Smooth muscle cell of the umbilical artery (primary cell): ENCODE results near the gene PRKACB. TPM values are rescaled to one million over a fixed set of nuclear protein-coding genes. Genes with fewer than 3 reads are reported as not detected.

ENCODE experiments used
- total RNA-seq: library from RNA; depleted of rRNA; stranded (reverse); fragments of >200 nt; gene quantifications from 2 replicates; pipeline ENCODE4 v1.2.3, GENCODE V29; 2014

PRKACB gene
- total RNA-seq: 26.5 and 31.2 TPM in 2 replicates

DNA sequence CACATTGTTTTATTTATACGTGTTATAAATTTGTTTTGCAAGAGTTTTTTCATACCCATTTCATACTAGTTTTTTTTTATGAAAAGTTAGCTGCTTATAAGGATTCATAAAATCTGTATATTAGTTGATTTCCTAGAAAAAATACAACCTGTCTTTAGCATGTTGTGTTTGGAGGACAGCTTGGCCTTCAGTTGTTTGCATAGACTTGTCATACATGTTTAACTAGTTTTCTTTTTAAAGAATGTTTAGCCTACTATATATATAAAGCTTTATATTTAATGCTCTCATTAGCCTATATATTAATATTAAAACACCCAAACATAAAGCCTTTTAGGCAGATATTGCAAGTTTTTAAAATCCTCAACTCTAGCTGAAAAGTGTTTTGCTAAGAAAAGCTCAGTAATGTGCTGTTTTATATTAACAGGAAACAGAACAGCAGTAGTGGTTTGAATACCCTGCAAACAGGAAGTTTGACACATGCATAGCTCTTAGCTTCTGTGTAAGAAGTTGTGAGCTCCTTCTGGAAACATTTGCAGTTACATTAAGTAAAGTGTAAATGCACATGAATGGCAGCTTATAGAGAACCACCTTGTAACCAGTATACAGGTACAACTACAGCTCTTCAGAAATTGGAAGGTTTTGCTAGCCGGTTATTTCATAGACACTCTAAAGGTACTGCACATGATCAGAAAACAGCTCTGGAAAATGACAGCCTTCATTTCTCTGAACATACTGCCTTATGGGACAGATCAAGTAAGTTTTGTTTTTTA lies at the start of gene PRKACB:
PRKACB (plus strand) TSS at position 476 of the 770 bp plus-strand sequence; CDS start at position 567, 91 bp downstream.

Other genes with a start within 250 kb of the PRKACB start
- gene TTLL7, start 145.1 kb upstream of the PRKACB start, total RNA-seq: 36.8 and 38.6 TPM in 2 replicates
- 0.30 and 0.42 TPM in 2 replicates for gene SAMD13, start 157.4 kb downstream of the PRKACB start, total RNA-seq